ENCODE results near the gene MCMBP.
"Not testable (repeated sequence)": the region's sequence is repeated elsewhere in the genome, so short reads cannot be mapped to it uniquely, and the experiment has no call there.

Gene MCMBP

GRCh38 chr10:119830851-119831250, 41.8 kb downstream of the MCMBP start:
- no peak for DNase-seq (ENCODE audit: low spot score)

DNA sequence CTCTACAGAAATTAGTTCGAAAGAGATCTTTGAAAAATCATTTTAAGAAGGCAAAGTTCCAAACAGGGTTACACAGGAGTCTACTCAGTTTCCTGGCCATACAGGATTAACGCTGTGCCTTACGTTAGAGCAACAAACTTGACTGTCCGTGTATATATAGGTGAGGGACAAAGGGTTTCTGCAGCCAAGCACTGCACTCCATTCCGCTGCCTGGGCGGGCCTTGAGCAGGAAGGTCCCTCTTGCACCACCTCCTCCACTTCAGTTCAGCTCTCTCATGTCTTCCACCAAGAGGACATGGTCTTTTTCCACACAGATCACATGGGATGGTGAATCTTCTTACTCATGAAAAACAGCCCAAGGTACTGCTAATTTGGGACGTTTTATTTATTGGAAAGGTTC, 43.2 kb downstream of the MCMBP start:
- DNase-seq (ENCODE audit: low spot score), result no peak

GRCh38 chr10:119827430-119827829, 45.2 kb downstream of the MCMBP start:
- no peak for DNase-seq (ENCODE audit: low spot score)

GRCh38 chr10:119826771-119827170, 45.9 kb downstream of the MCMBP start:
- peak; percentile 36 for DNase-seq (ENCODE audit: low spot score)

DNA sequence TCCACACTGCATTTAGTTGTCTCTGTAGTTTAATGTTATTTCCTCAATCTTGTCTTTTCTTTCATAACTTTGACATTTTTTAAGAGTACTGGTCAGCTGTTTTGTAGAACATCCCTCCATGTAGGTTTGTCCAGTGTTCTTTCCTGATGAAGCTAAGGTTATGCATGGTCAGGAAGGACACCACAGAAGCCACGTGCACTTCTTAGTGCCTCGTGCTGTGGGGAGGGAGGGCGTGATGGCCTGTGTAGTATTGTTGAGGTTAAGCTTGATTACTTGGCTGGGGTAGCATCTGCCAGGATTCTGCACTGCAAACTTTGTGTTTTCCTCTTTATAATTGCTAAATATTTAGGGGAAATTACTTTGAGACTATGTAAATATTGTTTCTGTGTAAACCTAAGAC, 48.3 kb downstream of the MCMBP start:
- DNase-seq (ENCODE audit: low spot score), result no peak

DNA sequence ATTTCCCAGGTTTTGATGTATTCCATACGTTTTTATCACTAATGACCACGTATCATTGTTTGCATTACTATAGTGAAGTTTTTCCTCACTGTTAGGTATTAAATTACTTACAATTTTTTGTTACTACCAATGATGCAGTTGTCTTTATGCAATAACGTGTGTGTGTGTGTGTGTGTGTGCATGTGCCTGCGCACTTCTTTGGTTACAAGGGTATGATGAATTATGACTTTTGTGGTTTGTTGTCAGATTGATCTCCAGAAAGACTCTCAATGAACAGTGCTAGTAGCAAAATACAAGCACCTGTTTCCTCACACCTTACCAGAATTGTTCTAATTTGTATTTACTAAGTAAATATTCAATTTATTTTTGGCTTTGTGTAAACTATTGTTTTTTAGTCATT, 51.5 kb downstream of the MCMBP start:
- no peak for DNase-seq (ENCODE audit: low spot score)

GRCh38 chr10:119818889-119819270, 53.8 kb downstream of the MCMBP start:
- no peak for DNase-seq (ENCODE audit: low spot score)

- DNase-seq (ENCODE audit: low spot score), result no peak
Observed at GRCh38 chr10:119817991-119818888, 54.4 kb downstream of the MCMBP start.

DNA sequence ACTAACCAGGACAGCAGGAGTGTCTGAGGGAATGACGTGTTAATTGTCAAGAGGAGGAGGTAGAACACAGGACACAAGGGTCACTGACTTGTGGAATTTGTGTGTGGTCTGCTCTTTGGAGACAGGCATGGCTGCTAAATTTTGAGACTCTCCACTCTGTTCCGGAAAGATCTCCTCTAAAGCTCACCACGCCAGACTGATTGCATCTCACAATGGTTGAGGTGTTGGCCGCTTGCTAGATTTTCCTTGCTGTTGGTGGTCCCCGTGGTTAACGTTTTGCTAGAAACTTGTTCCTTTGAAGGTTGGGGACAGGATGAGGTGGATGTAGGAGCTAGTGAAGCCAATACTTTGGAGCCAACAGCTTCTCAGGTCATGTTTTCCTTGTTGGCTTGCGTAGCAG, 57.0 kb downstream of the MCMBP start:
- no peak for DNase-seq (ENCODE audit: low spot score)

GRCh38 chr10:119812684-119813083, 60.0 kb downstream of the MCMBP start:
- DNase-seq (ENCODE audit: low spot score), result no peak

DNA sequence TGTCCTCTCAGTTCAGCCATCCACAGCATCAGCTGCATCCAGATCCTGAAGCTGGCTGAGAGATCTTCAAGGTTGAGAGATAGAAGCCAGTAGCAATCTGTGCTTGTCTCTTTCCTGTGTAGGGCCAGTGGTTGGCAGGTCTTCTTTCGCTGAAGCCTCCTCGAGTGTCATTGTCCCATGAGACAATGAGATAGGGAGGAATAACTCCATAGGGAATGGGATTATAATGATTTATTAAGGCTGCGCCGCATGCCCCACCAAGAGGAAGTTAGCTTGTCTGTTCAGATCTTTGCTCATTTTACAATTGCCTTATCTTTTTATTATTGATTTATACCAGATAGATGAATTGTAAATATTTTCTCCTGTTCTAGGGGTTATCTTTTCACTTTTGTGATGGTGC, 61.5 kb downstream of the MCMBP start:
- DNase-seq (ENCODE audit: low spot score), result no peak

DNA sequence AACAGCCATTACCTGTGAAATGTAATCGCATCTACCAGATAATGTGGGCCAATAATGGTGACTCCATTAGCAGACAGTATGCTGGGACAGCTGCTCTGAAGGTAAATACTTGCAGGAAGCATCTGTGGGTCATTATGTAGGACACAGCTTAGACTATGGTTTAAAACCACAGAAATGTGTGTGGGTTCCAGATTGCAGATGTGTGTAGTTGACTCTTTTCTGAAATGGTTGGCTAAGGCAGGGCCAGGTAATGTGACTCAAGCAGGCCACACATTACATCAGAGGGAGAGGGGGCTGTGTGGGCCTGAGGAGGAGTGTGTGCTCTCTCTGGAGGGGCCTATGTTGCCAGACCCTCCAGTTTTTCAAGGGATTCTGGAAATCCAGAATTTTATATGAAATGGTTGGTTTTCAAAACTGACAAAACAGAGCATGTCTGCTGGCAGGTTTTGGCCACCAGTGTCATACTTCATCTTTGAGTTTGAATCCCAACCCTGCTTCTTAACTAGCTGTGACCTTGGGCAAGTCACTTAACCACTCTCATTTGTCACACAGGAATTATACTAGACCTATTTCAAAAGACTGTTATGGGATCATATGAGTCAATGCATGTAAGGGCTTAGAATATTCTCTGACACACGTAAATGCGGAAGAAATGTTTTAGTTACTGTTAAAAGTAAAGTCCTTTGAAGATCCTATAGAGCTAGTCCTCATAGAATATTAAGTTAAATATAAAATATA, 64.5 kb downstream of the MCMBP start:
- no peak for DNase-seq (ENCODE audit: low spot score)

- no peak for DNase-seq (ENCODE audit: low spot score)
Observed at GRCh38 chr10:119806334-119807130, 66.1 kb downstream of the MCMBP start.

GRCh38 chr10:119805702-119806230, 66.9 kb downstream of the MCMBP start:
- no peak for DNase-seq (ENCODE audit: low spot score)

- no peak for DNase-seq (ENCODE audit: low spot score)
Observed at GRCh38 chr10:119803264-119803663, 69.4 kb downstream of the MCMBP start.

GRCh38 chr10:119801998-119802538, 70.6 kb downstream of the MCMBP start:
- DNase-seq (ENCODE audit: low spot score), result no peak

DNA sequence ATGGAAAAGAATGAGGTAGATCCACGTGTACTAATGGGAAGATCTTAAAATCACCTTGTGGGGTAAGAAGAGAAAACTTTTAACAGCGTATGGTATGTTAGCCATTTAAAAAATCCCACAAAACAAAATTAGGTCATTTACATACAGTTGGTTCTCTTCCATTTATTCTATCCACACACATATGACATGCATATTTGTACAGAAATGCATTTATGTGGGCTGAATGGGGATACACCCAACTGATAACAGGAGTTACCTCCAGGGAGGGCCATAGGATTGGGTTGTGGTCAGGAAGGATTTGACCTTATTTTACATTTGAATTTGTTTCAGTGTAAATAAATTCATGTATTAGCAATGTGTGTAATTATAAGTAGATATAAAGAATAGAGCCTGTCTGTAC, 71.5 kb downstream of the MCMBP start:
- no peak for DNase-seq (ENCODE audit: low spot score)

- DNase-seq (ENCODE audit: low spot score), result no peak
Observed at GRCh38 chr10:119796039-119796438, 76.6 kb downstream of the MCMBP start.

GRCh38 chr10:119795101-119795500, 77.5 kb downstream of the MCMBP start:
- not testable (repeated sequence) for DNase-seq (ENCODE audit: low spot score)

- DNase-seq (ENCODE audit: low spot score), result no peak
Observed at GRCh38 chr10:119786117-119786769, 86.4 kb downstream of the MCMBP start.

DNA sequence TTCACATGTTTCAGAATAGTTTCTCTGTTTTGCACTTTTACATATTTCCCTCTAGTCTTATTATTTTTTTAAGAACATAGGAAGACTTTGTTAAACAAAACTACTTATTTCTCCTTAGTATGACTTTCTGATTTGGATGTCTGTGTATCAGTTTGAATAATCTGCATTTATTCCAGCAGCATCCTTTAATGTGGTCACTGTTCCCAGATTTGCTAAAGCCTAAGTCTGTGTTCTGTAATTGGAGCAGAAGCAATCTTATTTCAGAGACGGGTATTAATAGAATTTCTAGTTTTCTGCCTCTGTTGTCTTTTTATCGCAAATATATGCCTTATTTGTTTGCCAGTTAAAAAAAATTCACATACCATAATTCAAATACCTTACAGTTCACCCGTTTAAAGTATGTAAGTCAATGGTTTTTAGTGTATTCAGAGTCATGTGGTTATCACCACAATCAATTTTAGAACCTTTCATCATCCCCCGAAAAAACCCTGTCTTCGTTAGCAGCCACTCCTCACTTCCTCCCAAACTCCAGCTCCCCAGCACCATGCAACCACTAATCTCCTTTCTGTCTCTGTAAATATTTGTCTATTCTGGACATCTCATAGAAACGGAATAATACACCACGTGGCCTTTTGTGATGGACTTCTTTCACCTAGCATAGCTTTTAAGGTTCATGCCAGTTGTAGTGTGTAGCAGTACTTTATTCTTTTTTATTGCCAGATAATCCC, 88.1 kb downstream of the MCMBP start:
- DNase-seq (ENCODE audit: low spot score), result no peak

Data from RKO (cell line).